ENCODE results near the gene MRPL36. TPM values are rescaled to one million over a fixed set of nuclear protein-coding genes. Genes with fewer than 3 reads are reported as not detected.

The MRPL36 gene
- total and polyA plus RNA-seq, 7 experiments from 2014 or later, result 14.1 to 77.5 (median 32.4) TPM

DNA sequence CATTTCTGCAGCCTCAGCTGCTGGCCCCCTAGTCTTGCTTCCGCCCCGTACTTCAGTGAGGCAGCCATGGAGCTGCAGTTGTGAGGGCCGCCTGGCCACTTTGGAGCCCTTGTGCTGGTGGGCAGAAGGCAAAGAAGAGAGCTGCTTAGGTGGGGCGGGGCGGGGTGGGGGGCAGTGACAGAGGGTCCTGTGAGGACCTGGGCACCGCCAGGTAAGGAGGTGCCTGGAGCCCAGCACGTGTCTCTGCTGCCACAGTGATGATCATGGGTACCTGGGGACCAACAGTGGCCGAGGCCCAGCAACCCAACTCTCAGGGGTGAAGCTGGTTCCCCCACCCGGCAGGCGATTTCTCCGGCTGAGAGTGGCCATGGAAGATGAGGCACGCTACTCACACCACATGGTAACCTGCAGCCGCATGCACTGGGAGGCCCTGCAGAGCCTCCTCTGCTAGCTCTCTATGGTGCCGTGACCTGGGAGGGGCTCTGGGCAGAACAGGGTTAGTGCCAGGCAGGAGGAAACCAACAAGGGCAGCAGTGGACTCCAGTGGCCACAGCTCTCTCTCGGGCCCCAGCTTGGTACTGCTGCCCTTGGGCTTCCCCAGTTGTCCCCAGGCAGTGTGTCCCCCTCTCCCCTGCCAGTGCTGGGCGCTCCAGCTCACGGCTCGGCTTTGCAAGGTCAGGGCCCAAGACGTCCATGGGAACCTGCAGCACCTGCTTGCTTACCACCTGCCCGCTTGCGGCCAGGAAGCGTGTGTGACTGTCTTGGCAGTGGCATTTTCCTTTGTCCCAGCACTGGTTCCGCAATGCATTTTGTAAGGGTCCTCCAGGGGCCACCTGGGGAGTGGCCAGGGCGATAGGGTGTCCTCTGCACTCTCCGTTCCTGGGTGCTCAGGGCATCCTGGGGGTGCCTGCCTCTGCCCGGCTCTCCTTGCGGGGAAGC, 25.5 kb upstream of the MRPL36 start:
- Mint-ChIP-seq H3K36me3 (peaks cover 0 to 37% (median 6%) of the 10 kb centered on the region in 5 donors), H3K9me3 (peaks cover 0 to 8% (median 0%) of the 10 kb centered on the region in 11 donors), H3K27ac (no peak overlapping the region), H3K4me3 (no peak overlapping the region), H3K4me1 (peaks cover 0 to 7% (median 0%) of the 10 kb centered on the region in 7 donors), H3K27me3 (no peaks in the 10 kb centered on the region)
- DNase-seq (no peak), ATAC-seq (no peak)
- Histone ChIP-seq H3K9me3 (ENCODE audit: control insufficient read depth in 2 of 3, low read length in 3 of 3) (no peaks in the 10 kb centered on the region), H3K27ac (ENCODE audit: low read depth, low read length) (no peak overlapping the region), H3K36me3 (ENCODE audit: control insufficient read depth in 2 of 3, insufficient read depth in 3 of 3, low read length in 3 of 3) (peaks cover 0 to 30% (median 5%) of the 10 kb centered on the region in 3 experiments), H3K27me3 (ENCODE audit: control insufficient read depth in 2 of 2, insufficient read depth in 2 of 2, low read length in 2 of 2) (no peaks in the 10 kb centered on the region), H3K4me1 (ENCODE audit: control insufficient read depth in 2 of 2, insufficient read depth in 2 of 2, low read length in 2 of 2) (no peaks in the 10 kb centered on the region), H3K4me3 (ENCODE audit: low read length) (no peak overlapping the region)
- intact Hi-C loops (cut with micrococcal nuclease), result no loop called here
- POLR2A ChIA-PET, result no interaction called here
- CTCF ChIA-PET, result no interaction called here

GRCh38 chr5:1824109-1824821, 24.6 kb upstream of the MRPL36 start:
- Histone ChIP-seq H3K4me3 (ENCODE audit: low read length) (no peak overlapping the region), H3K36me3 (ENCODE audit: control insufficient read depth in 2 of 3, insufficient read depth in 3 of 3, low read length in 3 of 3) (peaks cover 0 to 38% (median 5%) of the 10 kb centered on the region in 3 experiments), H3K27me3 (ENCODE audit: control insufficient read depth in 2 of 2, insufficient read depth in 2 of 2, low read length in 2 of 2) (no peaks in the 10 kb centered on the region), H3K9me3 (ENCODE audit: control insufficient read depth in 2 of 3, low read length in 3 of 3) (no peaks in the 10 kb centered on the region), H3K27ac (ENCODE audit: low read depth, low read length) (no peak overlapping the region), H3K4me1 (ENCODE audit: control insufficient read depth in 2 of 2, insufficient read depth in 2 of 2, low read length in 2 of 2) (no peaks in the 10 kb centered on the region)
- peaks cover 5 to 42% (median 6%) of the 10 kb centered on the region in 5 donors for H3K36me3 Mint-ChIP-seq
- ATAC-seq (no peak), DNase-seq (no peak)
- no peaks in the 10 kb centered on the region for H3K27me3 Mint-ChIP-seq
- H3K4me3 Mint-ChIP-seq, result no peak overlapping the region
- H3K9me3 Mint-ChIP-seq, result peaks cover 0 to 8% (median 0%) of the 10 kb centered on the region in 11 donors
- no peak overlapping the region for H3K27ac Mint-ChIP-seq
- peaks cover 0 to 7% (median 0%) of the 10 kb centered on the region in 7 donors for H3K4me1 Mint-ChIP-seq
- ChIA-PET CTCF (no interaction called here), POLR2A (no interaction called here)
- intact Hi-C loops (cut with micrococcal nuclease), result no loop called here

DNA sequence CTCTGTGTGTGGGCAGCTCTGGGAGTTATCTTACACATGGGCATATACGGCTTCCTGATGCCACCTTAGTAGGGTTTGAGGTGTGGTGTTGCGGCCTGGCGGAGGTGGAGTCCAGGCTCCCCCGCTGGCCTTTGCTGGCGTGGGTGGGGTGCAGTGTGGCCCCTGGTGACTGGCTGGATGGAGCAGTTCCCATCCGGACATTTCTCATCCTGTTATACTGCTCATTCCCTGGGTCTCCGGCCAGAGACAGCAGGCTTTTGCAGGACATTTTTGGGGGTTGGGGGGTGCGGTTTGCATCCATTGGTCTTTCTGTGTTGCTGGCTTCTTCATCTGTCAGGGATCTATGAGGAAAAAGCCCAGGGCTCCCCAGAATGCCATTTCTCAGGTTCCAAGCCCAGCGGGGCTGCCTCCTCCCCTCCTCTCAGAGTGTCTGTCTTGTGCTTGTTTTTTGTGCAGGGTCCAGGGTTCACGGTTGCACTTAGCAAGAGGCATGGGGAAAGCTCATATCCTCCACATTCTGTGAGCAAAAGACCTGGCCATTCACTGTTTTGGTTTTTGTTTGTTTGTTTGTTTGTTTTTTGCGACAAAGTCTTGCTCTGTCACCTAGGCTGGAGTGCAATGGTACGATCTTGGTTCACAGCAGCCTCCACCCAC, 23.9 kb upstream of the MRPL36 start:
- CTCF ChIA-PET, result no interaction called here
- no peak for ATAC-seq

GRCh38 chr5:1821862-1822261, 22.2 kb upstream of the MRPL36 start:
- DNase-seq, result no peak
- peaks cover 0 to 59% (median 13%) of the 10 kb centered on the region in 3 experiments for H3K36me3 ChIP-seq (ENCODE audit: control insufficient read depth in 2 of 3, insufficient read depth in 3 of 3, low read length in 3 of 3)
- H3K4me1 Mint-ChIP-seq, result peaks cover 0 to 7% (median 0%) of the 10 kb centered on the region in 7 donors
- H3K9me3 ChIP-seq (ENCODE audit: control insufficient read depth in 2 of 3, low read length in 3 of 3), result no peaks in the 10 kb centered on the region
- H3K36me3 Mint-ChIP-seq, result peaks cover 6 to 62% (median 17%) of the 10 kb centered on the region in 5 donors
- H3K27me3 Mint-ChIP-seq, result no peaks in the 10 kb centered on the region
- peaks cover 0 to 8% (median 0%) of the 10 kb centered on the region in 11 donors for H3K9me3 Mint-ChIP-seq
- no peak overlapping the region for H3K27ac ChIP-seq (ENCODE audit: low read depth, low read length)
- CTCF ChIA-PET, result no interaction called here
- no peaks in the 10 kb centered on the region for H3K4me1 ChIP-seq (ENCODE audit: control insufficient read depth in 2 of 2, insufficient read depth in 2 of 2, low read length in 2 of 2)
- no peak overlapping the region for H3K4me3 Mint-ChIP-seq
- no peak overlapping the region for H3K4me3 ChIP-seq (ENCODE audit: low read length)
- intact Hi-C loops (cut with micrococcal nuclease), result no loop called here
- POLR2A ChIA-PET, result no interaction called here
- ATAC-seq, result no peak
- H3K27me3 ChIP-seq (ENCODE audit: control insufficient read depth in 2 of 2, insufficient read depth in 2 of 2, low read length in 2 of 2), result no peaks in the 10 kb centered on the region
- H3K27ac Mint-ChIP-seq, result peak overlapping the region in 1 of 9 donors; percentile 0

More for the DNA sequence above, 23.9 kb upstream of the MRPL36 start:
- H3K4me3 Mint-ChIP-seq, result no peak overlapping the region
- H3K27me3 ChIP-seq (ENCODE audit: control insufficient read depth in 2 of 2, insufficient read depth in 2 of 2, low read length in 2 of 2), result no peaks in the 10 kb centered on the region
- peaks cover 0 to 7% (median 0%) of the 10 kb centered on the region in 7 donors for H3K4me1 Mint-ChIP-seq
- H3K36me3 ChIP-seq (ENCODE audit: control insufficient read depth in 2 of 3, insufficient read depth in 3 of 3, low read length in 3 of 3), result peaks cover 0 to 43% (median 5%) of the 10 kb centered on the region in 3 experiments
- no peak overlapping the region for H3K27ac Mint-ChIP-seq
- peaks cover 6 to 50% (median 10%) of the 10 kb centered on the region in 5 donors for H3K36me3 Mint-ChIP-seq
- no peak overlapping the region for H3K27ac ChIP-seq (ENCODE audit: low read depth, low read length)
- H3K4me1 ChIP-seq (ENCODE audit: control insufficient read depth in 2 of 2, insufficient read depth in 2 of 2, low read length in 2 of 2), result no peaks in the 10 kb centered on the region
- DNase-seq, result no peak
- no peaks in the 10 kb centered on the region for H3K9me3 ChIP-seq (ENCODE audit: control insufficient read depth in 2 of 3, low read length in 3 of 3)
- no peaks in the 10 kb centered on the region for H3K27me3 Mint-ChIP-seq
- POLR2A ChIA-PET, result interaction anchor here (0.7 kb wide), 1 partner anchor 21 kb away, joined by 3 read pairs; no protein-coding TSS in a partner anchor
- intact Hi-C loops (cut with micrococcal nuclease), result no loop called here
- peaks cover 0 to 8% (median 0%) of the 10 kb centered on the region in 11 donors for H3K9me3 Mint-ChIP-seq
- no peak overlapping the region for H3K4me3 ChIP-seq (ENCODE audit: low read length)

DNA sequence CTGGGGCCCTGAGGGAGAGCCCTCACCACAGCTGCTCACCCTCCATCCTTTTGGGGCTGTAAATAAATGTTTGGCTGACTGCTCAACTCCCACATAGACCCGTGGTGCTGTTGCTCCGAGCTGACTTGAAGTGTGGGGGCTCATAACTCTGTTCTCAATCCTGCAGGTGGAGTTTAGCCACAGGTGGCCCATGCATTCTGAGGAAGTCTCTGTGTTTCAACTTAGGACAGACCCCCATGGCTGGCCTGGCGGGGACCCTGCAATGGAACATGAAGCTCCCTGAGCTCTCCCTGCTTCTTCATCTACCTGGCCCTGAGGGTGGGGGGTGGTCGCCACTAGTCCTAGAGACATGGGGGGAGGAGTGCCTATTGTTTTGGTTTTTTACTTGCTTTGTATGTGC, 21.3 kb upstream of the MRPL36 start:
- ChIA-PET CTCF (no interaction called here), POLR2A (no interaction called here)
- no peaks in the 10 kb centered on the region for H3K9me3 ChIP-seq (ENCODE audit: control insufficient read depth in 2 of 3, low read length in 3 of 3)
- H3K27me3 ChIP-seq (ENCODE audit: control insufficient read depth in 2 of 2, insufficient read depth in 2 of 2, low read length in 2 of 2), result no peaks in the 10 kb centered on the region
- no peak overlapping the region for H3K27ac Mint-ChIP-seq
- ATAC-seq, result no peak
- H3K36me3 ChIP-seq (ENCODE audit: control insufficient read depth in 2 of 3, insufficient read depth in 3 of 3, low read length in 3 of 3), result peaks cover 6 to 68% (median 17%) of the 10 kb centered on the region in 3 experiments
- H3K4me3 ChIP-seq (ENCODE audit: low read length), result no peak overlapping the region
- peaks cover 0 to 13% (median 0%) of the 10 kb centered on the region in 7 donors for H3K4me1 Mint-ChIP-seq
- no peaks in the 10 kb centered on the region for H3K27me3 Mint-ChIP-seq
- no peak overlapping the region for H3K4me3 Mint-ChIP-seq
- intact Hi-C loops (cut with micrococcal nuclease), result no loop called here
- H3K36me3 Mint-ChIP-seq, result peaks cover 10 to 67% (median 23%) of the 10 kb centered on the region in 5 donors
- H3K4me1 ChIP-seq (ENCODE audit: control insufficient read depth in 2 of 2, insufficient read depth in 2 of 2, low read length in 2 of 2), result no peaks in the 10 kb centered on the region
- DNase-seq, result no peak
- no peak overlapping the region for H3K27ac ChIP-seq (ENCODE audit: low read depth, low read length)
- peaks cover 0 to 8% (median 0%) of the 10 kb centered on the region in 11 donors for H3K9me3 Mint-ChIP-seq

GRCh38 chr5:1820381-1820780, 20.7 kb upstream of the MRPL36 start:
- Histone ChIP-seq H3K36me3 (ENCODE audit: control insufficient read depth in 2 of 3, insufficient read depth in 3 of 3, low read length in 3 of 3) (peaks cover 11 to 74% (median 22%) of the 10 kb centered on the region in 3 experiments), H3K4me3 (ENCODE audit: low read length) (no peak overlapping the region), H3K27me3 (ENCODE audit: control insufficient read depth in 2 of 2, insufficient read depth in 2 of 2, low read length in 2 of 2) (no peaks in the 10 kb centered on the region), H3K4me1 (ENCODE audit: control insufficient read depth in 2 of 2, insufficient read depth in 2 of 2, low read length in 2 of 2) (no peaks in the 10 kb centered on the region), H3K9me3 (ENCODE audit: control insufficient read depth in 2 of 3, low read length in 3 of 3) (no peaks in the 10 kb centered on the region), H3K27ac (ENCODE audit: low read depth, low read length) (no peak overlapping the region)
- Mint-ChIP-seq H3K9me3 (peaks cover 0 to 8% (median 0%) of the 10 kb centered on the region in 11 donors), H3K4me1 (peaks cover 0 to 13% (median 0%) of the 10 kb centered on the region in 7 donors), H3K27ac (no peak overlapping the region), H3K4me3 (no peak overlapping the region), H3K27me3 (no peaks in the 10 kb centered on the region), H3K36me3 (peaks cover 16 to 69% (median 29%) of the 10 kb centered on the region in 5 donors)
- CTCF ChIA-PET, result no interaction called here
- ATAC-seq (no peak), DNase-seq (no peak)
- intact Hi-C loops (cut with micrococcal nuclease), result no loop called here
- POLR2A ChIA-PET, result no interaction called here
